COLO829 (cell line): Measurements from ENCODE around the gene HUWE1.
"Not testable (repeated sequence)": the region's sequence is repeated elsewhere in the genome, so short reads cannot be mapped to it uniquely, and the experiment has no call there.

Source experiments
- DNase-seq: peaks from one replicate; pipeline ENCODE4 v3.0.0; 2012; ENCODE audit warnings: low spot score

Gene HUWE1, protein sequence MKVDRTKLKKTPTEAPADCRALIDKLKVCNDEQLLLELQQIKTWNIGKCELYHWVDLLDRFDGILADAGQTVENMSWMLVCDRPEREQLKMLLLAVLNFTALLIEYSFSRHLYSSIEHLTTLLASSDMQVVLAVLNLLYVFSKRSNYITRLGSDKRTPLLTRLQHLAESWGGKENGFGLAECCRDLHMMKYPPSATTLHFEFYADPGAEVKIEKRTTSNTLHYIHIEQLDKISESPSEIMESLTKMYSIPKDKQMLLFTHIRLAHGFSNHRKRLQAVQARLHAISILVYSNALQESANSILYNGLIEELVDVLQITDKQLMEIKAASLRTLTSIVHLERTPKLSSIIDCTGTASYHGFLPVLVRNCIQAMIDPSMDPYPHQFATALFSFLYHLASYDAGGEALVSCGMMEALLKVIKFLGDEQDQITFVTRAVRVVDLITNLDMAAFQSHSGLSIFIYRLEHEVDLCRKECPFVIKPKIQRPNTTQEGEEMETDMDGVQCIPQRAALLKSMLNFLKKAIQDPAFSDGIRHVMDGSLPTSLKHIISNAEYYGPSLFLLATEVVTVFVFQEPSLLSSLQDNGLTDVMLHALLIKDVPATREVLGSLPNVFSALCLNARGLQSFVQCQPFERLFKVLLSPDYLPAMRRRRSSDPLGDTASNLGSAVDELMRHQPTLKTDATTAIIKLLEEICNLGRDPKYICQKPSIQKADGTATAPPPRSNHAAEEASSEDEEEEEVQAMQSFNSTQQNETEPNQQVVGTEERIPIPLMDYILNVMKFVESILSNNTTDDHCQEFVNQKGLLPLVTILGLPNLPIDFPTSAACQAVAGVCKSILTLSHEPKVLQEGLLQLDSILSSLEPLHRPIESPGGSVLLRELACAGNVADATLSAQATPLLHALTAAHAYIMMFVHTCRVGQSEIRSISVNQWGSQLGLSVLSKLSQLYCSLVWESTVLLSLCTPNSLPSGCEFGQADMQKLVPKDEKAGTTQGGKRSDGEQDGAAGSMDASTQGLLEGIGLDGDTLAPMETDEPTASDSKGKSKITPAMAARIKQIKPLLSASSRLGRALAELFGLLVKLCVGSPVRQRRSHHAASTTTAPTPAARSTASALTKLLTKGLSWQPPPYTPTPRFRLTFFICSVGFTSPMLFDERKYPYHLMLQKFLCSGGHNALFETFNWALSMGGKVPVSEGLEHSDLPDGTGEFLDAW (N-terminal part only)

DNA sequence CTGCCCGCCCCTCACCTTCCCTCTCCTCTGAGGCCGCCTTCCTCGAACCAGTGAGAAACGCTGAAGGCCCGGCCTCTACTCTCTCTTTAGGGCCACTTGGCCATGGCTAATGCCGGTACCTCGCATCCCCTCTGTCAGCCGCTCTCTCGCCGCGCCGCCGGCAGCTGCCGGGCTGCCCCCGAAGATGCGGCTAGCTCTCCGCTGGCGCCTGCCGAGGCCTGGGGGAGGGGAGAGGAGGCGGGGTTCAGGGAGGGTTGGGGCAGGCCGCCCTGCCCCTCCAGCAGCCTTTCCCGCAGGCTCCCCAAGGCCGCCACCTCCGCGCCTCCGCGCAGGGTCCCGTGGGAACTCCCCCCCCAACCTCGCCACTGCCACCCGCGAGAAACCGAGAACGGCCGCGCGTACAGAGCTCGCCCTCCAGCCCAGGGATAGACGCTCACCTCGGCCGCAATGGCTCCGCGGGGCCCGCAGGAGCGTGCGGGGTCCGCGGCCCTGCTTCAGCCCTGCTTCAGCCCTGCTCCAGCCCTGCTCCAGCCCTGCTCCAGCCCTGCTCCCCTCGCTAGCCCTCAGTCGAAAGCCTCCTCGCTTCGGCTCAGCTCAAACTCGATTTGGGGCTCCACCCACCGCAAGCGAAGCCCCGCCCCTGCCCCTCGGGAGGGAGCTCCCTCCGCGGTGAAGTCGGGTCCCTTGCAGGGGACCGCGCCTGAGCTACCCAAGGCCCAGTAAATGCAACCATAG lies at the start of gene HUWE1:
Gene HUWE1, minus strand, starts transcription at position 569 of the 735 bp plus-strand sequence. CDS start 32,612 bp downstream, outside the sequence.
- peak; percentile 41 for DNase-seq

DNA sequence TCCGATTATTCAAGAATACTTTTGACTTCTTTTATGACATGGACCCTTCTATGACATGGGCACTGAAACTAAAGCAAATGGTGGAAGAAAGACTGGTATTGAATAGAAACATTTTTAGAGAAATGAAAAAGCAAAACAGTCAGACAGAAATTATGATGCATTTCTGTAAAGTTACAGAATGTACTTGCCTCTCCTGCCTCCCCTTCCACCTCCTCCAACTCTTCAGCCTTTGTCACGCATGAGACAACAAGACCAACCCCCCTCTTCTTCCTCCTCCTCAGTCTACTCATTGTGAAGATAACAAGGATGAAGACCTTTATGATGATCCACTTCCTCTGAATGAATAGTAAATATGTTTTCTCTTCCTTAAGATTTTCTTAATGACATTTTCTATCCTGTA lies 46.3 kb upstream of the HUWE1 start:
- DNase-seq = no peak

DNA sequence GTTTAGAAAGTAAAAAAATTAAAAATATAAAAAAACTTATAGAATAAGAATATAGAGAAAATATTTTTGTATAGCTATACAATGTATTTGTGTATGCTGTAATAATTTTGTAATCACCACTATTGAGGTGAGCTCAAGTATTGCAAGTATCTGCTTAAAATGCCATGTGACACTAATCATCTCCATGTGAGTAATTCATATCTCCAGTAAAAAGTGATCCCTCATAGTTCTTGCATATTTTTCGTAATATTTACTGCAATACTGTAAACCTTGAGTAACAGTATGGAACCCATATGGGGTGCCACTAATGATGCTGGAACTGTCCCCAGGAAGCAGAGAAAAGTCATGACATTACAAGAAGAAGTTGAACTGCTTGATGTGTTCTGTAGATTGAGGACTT lies 43.2 kb upstream of the HUWE1 start:
- no peak for DNase-seq

DNA sequence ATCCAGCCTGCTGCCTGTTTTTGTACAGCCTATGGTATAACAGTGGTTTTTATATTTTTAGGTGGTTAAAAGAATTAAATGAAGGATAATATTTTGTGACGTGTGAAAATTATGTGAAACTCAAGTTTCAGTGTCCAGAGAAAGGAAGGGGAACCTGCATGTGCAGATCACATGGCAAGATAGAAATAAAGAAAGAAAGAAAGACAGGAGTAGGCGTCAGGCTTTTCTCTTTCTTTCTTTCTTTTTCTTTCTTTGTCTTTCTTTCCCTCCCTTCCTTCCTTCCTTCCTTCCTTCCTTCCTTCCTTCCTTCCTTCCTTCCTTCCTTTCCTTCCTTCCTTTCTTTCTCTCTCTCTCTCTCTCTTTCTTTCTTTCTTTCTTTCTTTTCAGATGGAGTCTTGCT lies 42.0 kb upstream of the HUWE1 start:
- no peak for DNase-seq

DNA sequence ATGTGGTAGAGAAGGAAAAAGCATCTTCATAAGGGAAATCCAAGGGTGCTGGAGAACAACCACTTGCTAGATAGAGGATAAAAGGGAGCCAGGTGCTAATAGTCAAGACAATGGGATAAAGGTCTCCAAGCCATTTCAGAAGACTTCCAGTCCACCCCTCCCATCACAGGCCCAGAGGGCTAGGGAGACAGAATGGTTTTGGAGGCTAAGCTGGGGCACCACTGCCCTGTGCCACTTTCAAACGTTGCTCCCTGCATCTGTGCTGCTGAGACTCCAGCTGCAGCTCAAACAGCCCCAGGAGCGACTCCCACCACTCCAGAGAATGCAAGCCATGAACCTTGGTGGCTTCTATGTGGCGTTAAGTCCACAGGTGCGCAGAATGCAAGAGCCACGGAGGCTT lies 38.4 kb upstream of the HUWE1 start:
- no peak for DNase-seq

DNA sequence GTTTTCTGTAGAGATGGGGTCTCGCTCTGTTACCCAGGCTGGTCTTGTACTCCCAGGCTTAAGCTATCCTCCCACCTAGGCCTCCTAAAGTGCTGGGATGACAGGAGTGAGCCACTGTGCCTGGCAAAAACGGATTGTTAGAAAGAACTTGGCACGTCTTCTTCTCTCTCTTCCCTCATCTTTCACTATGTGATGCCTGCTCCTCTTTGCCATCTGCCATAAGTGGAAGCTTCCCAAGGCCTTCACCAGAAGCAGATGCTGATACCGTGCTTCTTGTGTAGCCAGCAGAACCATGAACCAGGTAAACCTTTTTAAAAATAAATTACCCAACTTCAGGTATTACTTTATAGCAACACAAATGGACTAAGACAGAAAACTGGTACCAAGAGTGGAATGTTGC lies 36.9 kb upstream of the HUWE1 start:
- DNase-seq = no peak

DNA sequence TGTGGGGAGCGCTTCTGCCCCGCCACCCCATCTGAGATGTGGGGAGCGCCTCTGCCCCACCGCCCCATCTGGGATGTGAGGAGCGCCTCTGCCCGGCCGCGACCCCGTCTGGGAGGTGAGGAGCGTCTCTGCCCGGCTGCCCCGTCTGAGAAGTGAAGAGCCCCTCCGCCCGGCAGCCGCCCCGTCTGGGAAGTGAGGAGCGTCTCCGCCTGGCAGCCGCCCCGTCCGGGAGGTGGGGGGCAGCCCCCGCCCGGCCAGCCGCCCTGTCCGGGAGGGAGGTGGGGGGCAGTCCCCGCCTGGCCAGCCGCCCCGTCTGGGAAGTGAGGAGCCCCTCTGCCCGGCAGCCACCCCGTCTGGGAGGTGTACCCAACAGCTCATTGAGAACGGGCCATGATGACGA lies 35.1 kb upstream of the HUWE1 start:
- DNase-seq = not testable (repeated sequence)

DNA sequence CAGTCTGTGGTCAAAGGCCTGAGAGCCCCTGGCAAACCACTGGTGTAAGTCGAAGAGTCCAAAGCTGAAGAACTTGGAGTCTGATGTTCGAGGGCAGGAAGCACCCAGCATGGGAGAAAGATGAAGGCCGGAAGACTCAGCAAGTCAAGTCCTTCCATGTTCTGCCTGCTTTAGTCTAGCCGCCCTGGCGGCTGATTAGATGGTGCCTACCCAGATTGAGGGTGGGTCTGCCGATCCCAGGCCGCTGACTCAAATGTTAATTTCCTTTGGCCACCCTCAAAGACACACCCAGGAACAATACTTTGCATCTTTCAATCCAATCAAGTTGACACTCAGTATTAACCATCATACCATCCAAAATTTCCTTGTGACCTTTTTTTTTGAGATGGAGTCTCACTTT lies 33.1 kb upstream of the HUWE1 start:
- not testable (repeated sequence) for DNase-seq

DNA sequence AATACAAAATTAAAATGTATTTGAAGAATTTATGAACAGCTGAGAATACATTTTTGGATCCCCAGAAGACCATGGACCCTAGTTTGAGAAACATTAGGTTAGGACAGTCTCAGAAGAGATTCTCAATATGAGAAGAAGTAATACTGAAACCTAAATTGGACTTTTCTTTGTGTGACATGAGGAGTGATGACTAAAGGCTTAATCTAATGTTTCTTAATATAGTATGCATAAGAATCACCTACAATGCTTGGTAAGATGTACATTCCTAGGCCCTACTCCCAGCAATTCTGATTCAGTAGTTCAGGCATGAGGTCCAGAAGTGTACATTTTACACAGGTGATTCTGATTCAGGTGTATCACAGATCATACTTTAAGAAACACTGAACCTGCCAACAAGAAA lies 31.6 kb upstream of the HUWE1 start:
- no peak for DNase-seq

DNA sequence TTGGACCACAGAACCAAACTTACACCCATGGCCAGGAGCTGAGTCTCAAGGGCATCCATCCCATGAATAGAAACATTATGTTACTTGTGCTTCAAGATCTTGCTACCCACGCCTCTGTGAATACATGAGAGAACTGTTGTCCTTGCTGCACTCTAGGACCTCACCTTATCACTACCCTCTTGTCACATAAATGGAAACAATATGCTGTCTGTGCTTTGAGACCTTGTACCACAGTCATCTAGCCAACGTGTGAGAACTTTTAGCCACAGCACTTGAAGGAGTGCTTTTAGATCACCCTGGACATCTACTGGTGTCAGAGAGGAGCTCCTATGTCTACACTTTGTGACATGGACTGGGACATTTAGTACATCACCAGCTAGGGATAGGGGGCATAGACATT lies 30.7 kb upstream of the HUWE1 start:
- no peak for DNase-seq

DNA sequence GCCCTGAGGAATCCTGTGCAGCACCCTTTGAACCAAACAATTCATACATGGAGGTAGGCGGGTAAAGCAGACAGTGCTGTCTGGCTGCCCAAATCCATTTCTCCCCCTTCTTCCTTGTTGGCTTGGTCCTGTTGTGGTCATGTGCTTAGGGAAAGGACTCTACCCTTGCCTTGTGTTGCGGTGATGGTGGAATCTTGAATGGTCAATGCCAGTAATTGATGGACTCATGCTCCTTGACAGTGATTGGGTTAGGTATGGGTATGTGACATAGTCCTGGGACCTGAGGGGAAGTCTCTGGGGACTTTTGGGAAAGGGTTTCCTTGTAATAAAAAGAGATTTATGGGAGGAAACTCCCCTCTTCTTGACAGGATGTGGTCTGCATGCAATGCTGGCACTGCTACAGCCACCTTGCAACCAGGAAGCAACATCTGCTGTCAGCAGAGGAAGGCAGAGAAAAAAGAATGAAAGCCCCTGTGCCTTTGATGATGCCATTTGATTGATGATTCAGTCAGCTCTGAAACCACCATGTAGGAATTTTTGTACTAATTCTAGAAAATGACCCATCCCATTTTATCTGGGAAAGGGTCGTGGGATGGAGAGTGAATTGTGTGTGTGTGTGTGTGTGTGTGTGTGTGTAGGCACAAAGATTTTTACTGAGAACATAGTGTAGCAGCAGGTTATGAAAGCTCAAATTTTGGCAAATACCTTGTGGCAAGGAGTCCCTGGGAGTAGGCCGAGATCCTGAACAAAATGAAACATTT lies 30.0 kb upstream of the HUWE1 start:
- peak; percentile 26 for DNase-seq

DNA sequence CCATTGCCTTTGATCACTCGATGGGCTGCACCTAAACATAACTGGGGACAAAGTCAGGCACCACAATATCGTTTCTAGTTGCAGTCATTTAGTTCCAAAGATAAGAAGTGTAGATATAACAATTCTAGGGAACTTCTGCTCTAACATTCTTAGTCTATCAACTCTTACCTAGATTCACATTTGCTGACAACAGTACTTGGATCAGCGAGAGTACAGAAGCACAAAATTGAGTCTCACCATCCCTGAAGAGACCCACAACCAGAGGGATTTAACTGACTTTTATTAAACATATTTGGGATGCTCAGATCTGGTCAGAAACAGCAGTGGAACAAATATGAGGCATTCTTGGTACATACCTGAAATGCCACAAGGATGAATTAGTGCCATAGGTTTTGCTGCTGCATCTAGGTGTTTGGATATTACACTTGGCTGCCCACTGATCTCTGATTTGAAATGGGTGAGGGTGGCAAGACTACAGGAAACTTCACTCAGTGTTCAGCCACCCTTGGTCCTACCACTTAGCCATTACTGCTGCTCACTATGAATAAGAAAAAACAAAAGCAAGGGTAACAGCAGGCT lies 28.9 kb upstream of the HUWE1 start:
- no peak for DNase-seq

DNA sequence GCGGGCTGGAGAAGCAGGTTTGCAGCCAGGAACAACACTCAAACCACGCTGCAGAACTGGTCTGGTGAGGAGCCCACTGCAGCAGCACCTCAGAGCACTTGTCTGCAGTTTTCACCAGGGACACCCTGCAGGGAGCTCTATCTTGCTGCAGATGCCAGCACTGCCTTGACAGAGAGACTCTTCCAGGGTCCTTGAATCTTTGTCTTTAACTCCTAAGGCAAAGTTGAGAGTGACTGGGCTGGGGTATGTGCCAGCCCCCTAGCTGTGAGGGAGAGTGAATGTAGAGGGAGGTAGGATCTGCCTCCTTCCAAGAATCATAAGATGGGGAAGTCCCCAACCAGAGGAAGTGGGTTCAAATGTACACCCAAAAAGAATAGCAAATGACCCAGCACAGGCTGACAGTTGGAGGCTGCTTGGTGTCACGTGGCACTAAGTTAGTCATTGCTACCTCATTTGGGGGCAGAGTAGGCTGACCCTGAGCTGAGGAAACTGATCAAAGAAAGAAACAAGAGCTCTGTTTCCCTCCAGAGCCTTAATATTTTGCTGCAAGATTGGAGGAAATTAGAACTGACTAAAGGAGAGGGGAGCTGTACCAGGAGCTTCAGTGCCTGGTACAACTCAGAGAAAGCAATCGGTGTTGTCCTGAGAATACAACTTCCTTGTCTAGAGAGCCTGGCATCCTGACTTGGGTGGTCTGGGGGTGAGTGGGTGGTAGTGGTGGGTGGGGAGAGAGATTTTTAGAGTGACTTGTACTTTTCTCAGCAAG lies 28.2 kb upstream of the HUWE1 start:
- DNase-seq = no peak

DNA sequence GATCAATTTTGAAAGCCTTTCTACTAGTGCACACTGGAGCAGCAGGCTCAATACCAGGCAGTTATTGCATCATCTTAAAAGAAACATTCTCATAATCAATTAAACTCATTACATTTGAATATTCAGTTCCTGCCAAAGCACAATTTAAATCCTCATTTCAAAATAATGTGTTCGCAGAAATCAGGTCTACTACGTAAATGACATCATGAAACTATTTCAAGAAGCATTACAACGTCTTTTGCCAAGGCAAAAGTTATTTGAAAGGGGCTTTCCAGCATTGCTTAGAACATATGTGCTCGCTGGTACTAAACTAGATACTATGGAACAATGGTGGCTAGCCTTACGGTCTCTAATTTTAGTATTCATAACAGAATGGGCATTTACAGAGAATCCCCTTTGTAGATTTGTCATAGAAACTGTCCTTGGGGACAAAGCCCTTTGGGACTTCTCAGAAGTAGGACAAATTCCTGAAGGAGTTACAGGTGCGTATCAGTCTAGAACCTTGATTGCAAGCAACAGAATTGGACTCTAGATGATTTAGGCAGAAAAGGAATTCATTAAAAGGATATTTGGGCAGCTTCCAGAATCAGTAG lies 27.6 kb upstream of the HUWE1 start:
- no peak for DNase-seq

DNA sequence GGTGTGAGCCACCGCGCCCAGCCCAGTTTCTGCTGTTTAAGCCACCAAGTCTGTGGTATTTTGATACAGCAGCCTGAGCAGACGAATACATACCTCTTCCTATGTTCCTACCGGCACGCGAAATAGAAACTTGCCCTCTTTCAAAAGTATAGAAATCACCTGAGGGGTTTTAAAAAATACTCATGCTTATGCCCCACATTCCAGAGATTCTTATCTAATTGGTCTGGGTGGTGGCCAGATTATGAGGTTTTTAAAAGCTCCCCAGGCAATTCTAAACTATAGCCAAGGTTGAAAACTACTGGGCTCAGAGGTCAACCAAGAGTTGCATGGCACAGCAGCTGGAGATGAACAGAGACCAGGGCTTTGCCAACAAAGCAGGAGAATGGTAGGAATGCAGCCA lies 24.9 kb upstream of the HUWE1 start:
- no peak for DNase-seq

DNA sequence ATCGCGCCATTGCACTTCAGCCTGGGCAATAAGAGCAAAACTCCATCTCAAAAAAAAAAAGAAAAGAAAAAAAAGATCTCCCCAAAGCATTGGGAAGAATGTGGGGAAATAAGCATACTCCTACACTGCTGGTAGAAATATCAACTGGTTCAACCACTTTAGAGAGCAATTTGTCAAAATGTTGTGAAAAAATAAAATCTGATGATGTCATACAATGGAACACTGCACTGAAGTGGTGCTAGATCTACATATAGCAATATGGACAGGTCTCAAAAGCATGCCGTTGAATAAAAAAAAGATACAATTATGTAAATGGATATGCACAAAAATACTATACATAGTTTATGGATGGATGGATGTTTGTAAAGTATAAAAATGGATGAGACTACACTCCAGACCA lies 18.3 kb upstream of the HUWE1 start:
- no peak for DNase-seq

DNA sequence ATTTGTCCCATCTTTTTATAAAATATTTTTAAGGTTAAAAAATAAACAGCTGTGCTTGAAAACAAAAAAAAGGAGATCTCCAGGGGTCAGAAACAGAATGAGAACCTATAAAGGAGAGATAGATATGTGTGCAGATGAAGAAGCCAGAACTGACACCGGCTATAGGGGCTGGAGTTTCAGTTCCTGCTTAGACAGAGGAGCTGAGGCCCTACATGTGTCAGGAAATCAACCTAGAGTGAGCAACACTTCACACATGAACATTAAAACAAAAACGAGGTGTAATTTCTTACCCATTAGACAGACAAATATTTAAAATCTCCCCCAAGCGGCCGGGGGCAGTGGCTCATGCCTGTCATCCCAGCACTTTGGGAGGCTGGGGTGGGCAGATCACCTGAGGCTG lies 17.8 kb upstream of the HUWE1 start:
- DNase-seq = no peak

DNA sequence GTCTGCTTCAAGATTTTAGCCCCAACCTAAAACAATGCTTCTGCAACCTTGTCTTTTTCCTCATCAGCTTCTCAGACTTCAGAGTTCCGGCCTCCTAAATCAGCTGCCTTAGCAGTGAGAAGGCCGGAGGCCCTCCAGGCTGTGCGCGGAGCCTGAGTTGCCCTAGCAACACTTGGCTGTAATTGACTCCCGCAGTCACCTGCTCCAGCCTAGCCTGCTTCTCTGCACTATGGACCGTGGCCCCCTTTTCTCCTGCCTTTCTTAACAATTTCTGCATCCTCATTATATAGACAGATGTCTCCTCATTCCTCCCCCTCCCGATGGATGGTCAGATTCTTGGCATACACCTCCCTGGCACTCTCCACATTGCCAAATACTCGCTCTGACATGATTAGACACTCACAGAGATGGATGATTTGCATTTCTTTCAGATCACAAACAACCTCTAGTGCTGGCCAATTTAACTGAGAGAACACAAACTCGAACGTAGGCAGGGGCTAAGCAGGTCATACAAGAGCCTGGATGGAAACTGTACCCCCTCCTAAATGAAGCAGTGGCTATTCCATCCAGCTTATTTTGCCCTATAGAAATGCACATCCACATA lies 9.5 kb upstream of the HUWE1 start:
- no peak for DNase-seq

DNA sequence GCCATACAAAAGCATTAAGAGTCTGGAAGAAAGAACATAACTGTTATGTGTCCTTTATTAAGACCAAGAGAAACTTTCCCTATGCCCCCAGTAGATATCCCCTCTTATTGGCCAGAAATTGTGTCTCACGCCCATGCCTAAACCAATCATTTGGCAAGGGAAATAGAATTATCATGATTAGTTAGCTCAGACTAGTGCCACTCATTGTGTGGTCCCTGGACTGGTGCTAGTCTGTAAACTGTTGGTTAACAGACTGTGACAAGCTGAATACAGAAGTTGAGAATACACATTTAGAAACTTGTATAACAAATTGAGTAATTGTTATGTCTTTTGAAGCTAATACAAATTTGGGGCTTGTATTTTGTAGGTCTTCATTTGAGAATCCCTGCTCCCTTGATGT lies 8.1 kb upstream of the HUWE1 start:
- no peak for DNase-seq
